Measurements from ENCODE around the gene ABCB4.
A peak's percentile ranks its signal among the peaks of the same experiment; 100 is the strongest.
"Not testable (repeated sequence)": the region's sequence is repeated elsewhere in the genome, so short reads cannot be mapped to it uniquely, and the experiment has no call there.

ABCB4 gene

GRCh38 chr7:87476179-87476557 lies 688 bp upstream of the ABCB4 start:
- Histone ChIP-seq H3K36me3 (ENCODE audit: insufficient read depth, low read length) (no peaks in the 10 kb centered on the region), H2AFZ (ENCODE audit: low read length, unreplicated experiment) (no peak overlapping the region), H3K27me3 (ENCODE audit: insufficient read depth, low read length) (peaks cover 73% of the 10 kb centered on the region), H3K27ac (ENCODE audit: low read depth, low read length) (no peak overlapping the region), H3K79me2 (ENCODE audit: control insufficient read depth, insufficient read depth, low read length, unreplicated experiment) (no peaks in the 10 kb centered on the region), H3K4me3 (ENCODE audit: low read depth, low read length) (peak overlapping the region; percentile 71; the same call in 1 of the 2 replicates), H3K4me1 (ENCODE audit: control insufficient read depth, insufficient read depth, low read length, unreplicated experiment) (peaks cover 8% of the 10 kb centered on the region)

- Histone ChIP-seq H3K27me3 (ENCODE audit: insufficient read depth, low read length) (peaks cover 68% of the 10 kb centered on the region), H3K36me3 (ENCODE audit: insufficient read depth, low read length) (no peaks in the 10 kb centered on the region), H3K4me1 (ENCODE audit: control insufficient read depth, insufficient read depth, low read length, unreplicated experiment) (peaks cover 8% of the 10 kb centered on the region), H3K4me3 (ENCODE audit: low read depth, low read length) (peak overlapping the region; percentile 71), H3K27ac (ENCODE audit: low read depth, low read length) (no peak overlapping the region), H2AFZ (ENCODE audit: low read length, unreplicated experiment) (peak overlapping the region; percentile 78), H3K79me2 (ENCODE audit: control insufficient read depth, insufficient read depth, low read length, unreplicated experiment) (no peaks in the 10 kb centered on the region)
These were observed 734 bp downstream of the ABCB4 start for GRCh38 chr7:87474533-87475358.

- H3K4me1 ChIP-seq (ENCODE audit: control insufficient read depth, insufficient read depth, low read length, unreplicated experiment) = peaks cover 8% of the 10 kb centered on the region
- no peaks in the 10 kb centered on the region for H3K36me3 ChIP-seq (ENCODE audit: insufficient read depth, low read length)
- H3K79me2 ChIP-seq (ENCODE audit: control insufficient read depth, insufficient read depth, low read length, unreplicated experiment) = no peaks in the 10 kb centered on the region
- H3K4me3 ChIP-seq (ENCODE audit: low read depth, low read length) = 0 out of 2 replicates have a peak overlapping the region, but pooled peaks have one; percentile 71
- H3K27ac ChIP-seq (ENCODE audit: low read depth, low read length) = no peak overlapping the region
- peaks cover 68% of the 10 kb centered on the region for H3K27me3 ChIP-seq (ENCODE audit: insufficient read depth, low read length)
- H2AFZ ChIP-seq (ENCODE audit: low read length, unreplicated experiment) = no peak overlapping the region
These were observed 1.5 kb downstream of the ABCB4 start for GRCh38 chr7:87473986-87474385.

- no peak overlapping the region for H2AFZ ChIP-seq (ENCODE audit: low read length, unreplicated experiment)
- peaks cover 62% of the 10 kb centered on the region for H3K27me3 ChIP-seq (ENCODE audit: insufficient read depth, low read length)
- no peaks in the 10 kb centered on the region for H3K36me3 ChIP-seq (ENCODE audit: insufficient read depth, low read length)
- H3K4me1 ChIP-seq (ENCODE audit: control insufficient read depth, insufficient read depth, low read length, unreplicated experiment) = peaks cover 8% of the 10 kb centered on the region
- H3K4me3 ChIP-seq (ENCODE audit: low read depth, low read length) = no peak overlapping the region
- H3K27ac ChIP-seq (ENCODE audit: low read depth, low read length) = no peak overlapping the region
- no peaks in the 10 kb centered on the region for H3K79me2 ChIP-seq (ENCODE audit: control insufficient read depth, insufficient read depth, low read length, unreplicated experiment)
These were observed 2.3 kb downstream of the ABCB4 start for GRCh38 chr7:87473192-87473591.

GRCh38 chr7:87471473-87471872 lies 4.0 kb downstream of the ABCB4 start:
- no peak overlapping the region for H3K4me3 ChIP-seq (ENCODE audit: low read depth, low read length)
- H3K4me1 ChIP-seq (ENCODE audit: control insufficient read depth, insufficient read depth, low read length, unreplicated experiment) = peaks cover 8% of the 10 kb centered on the region
- H2AFZ ChIP-seq (ENCODE audit: low read length, unreplicated experiment) = no peak overlapping the region
- H3K36me3 ChIP-seq (ENCODE audit: insufficient read depth, low read length) = no peaks in the 10 kb centered on the region
- H3K27me3 ChIP-seq (ENCODE audit: insufficient read depth, low read length) = peaks cover 46% of the 10 kb centered on the region
- no peak overlapping the region for H3K27ac ChIP-seq (ENCODE audit: low read depth, low read length)
- H3K79me2 ChIP-seq (ENCODE audit: control insufficient read depth, insufficient read depth, low read length, unreplicated experiment) = no peaks in the 10 kb centered on the region

- H2AFZ ChIP-seq (ENCODE audit: low read length, unreplicated experiment); H3K36me3 ChIP-seq (ENCODE audit: insufficient read depth, low read length): not testable (repeated sequence)
- H3K27me3 ChIP-seq (ENCODE audit: insufficient read depth, low read length) = peaks cover 27% of the 10 kb centered on the region
These were observed 6.3 kb downstream of the ABCB4 start for GRCh38 chr7:87469204-87469603.

GRCh38 chr7:87465534-87465880 lies 10.0 kb downstream of the ABCB4 start:
- H2AFZ ChIP-seq (ENCODE audit: low read length, unreplicated experiment); H3K36me3 ChIP-seq (ENCODE audit: insufficient read depth, low read length): not testable (repeated sequence)

More at GRCh38 chr7:87469204-87469603, 6.3 kb downstream of the ABCB4 start:
- H3K79me2 ChIP-seq (ENCODE audit: control insufficient read depth, insufficient read depth, low read length, unreplicated experiment); H3K4me3 ChIP-seq (ENCODE audit: low read depth, low read length); H3K27ac ChIP-seq (ENCODE audit: low read depth, low read length); H3K4me1 ChIP-seq (ENCODE audit: control insufficient read depth, insufficient read depth, low read length, unreplicated experiment): not testable (repeated sequence)

GRCh38 chr7:87464830-87465533 lies 10.5 kb downstream of the ABCB4 start:
- H3K79me2 ChIP-seq (ENCODE audit: control insufficient read depth, insufficient read depth, low read length, unreplicated experiment); H3K27ac ChIP-seq (ENCODE audit: low read depth, low read length); H3K36me3 ChIP-seq (ENCODE audit: insufficient read depth, low read length); H2AFZ ChIP-seq (ENCODE audit: low read length, unreplicated experiment); H3K4me3 ChIP-seq (ENCODE audit: low read depth, low read length); H3K4me1 ChIP-seq (ENCODE audit: control insufficient read depth, insufficient read depth, low read length, unreplicated experiment): not testable (repeated sequence)
- peaks cover 21% of the 10 kb centered on the region for H3K27me3 ChIP-seq (ENCODE audit: insufficient read depth, low read length)

More at GRCh38 chr7:87465534-87465880, 10.0 kb downstream of the ABCB4 start:
- H3K4me3 ChIP-seq (ENCODE audit: low read depth, low read length); H3K4me1 ChIP-seq (ENCODE audit: control insufficient read depth, insufficient read depth, low read length, unreplicated experiment); H3K27ac ChIP-seq (ENCODE audit: low read depth, low read length); H3K79me2 ChIP-seq (ENCODE audit: control insufficient read depth, insufficient read depth, low read length, unreplicated experiment): not testable (repeated sequence)
- H3K27me3 ChIP-seq (ENCODE audit: insufficient read depth, low read length) = peaks cover 21% of the 10 kb centered on the region

GRCh38 chr7:87463982-87464381 lies 11.5 kb downstream of the ABCB4 start:
- H3K4me3 ChIP-seq (ENCODE audit: low read depth, low read length) = no peak overlapping the region
- H3K79me2 ChIP-seq (ENCODE audit: control insufficient read depth, insufficient read depth, low read length, unreplicated experiment) = no peaks in the 10 kb centered on the region
- no peak overlapping the region for H2AFZ ChIP-seq (ENCODE audit: low read length, unreplicated experiment)
- no peaks in the 10 kb centered on the region for H3K36me3 ChIP-seq (ENCODE audit: insufficient read depth, low read length)
- peaks cover 23% of the 10 kb centered on the region for H3K27me3 ChIP-seq (ENCODE audit: insufficient read depth, low read length)
- H3K27ac ChIP-seq (ENCODE audit: low read depth, low read length) = no peak overlapping the region
- no peaks in the 10 kb centered on the region for H3K4me1 ChIP-seq (ENCODE audit: control insufficient read depth, insufficient read depth, low read length, unreplicated experiment)

- peaks cover 49% of the 10 kb centered on the region for H3K27me3 ChIP-seq (ENCODE audit: insufficient read depth, low read length)
- not testable (repeated sequence) for H3K36me3 ChIP-seq (ENCODE audit: insufficient read depth, low read length); H3K27ac ChIP-seq (ENCODE audit: low read depth, low read length); H3K4me1 ChIP-seq (ENCODE audit: control insufficient read depth, insufficient read depth, low read length, unreplicated experiment); H3K79me2 ChIP-seq (ENCODE audit: control insufficient read depth, insufficient read depth, low read length, unreplicated experiment); H2AFZ ChIP-seq (ENCODE audit: low read length, unreplicated experiment); H3K4me3 ChIP-seq (ENCODE audit: low read depth, low read length)
These were observed 15.0 kb downstream of the ABCB4 start for GRCh38 chr7:87460444-87460843.

- Histone ChIP-seq H3K27ac (ENCODE audit: low read depth, low read length) (no peak overlapping the region), H3K36me3 (ENCODE audit: insufficient read depth, low read length) (no peaks in the 10 kb centered on the region), H3K4me1 (ENCODE audit: control insufficient read depth, insufficient read depth, low read length, unreplicated experiment) (no peaks in the 10 kb centered on the region), H3K79me2 (ENCODE audit: control insufficient read depth, insufficient read depth, low read length, unreplicated experiment) (no peaks in the 10 kb centered on the region), H3K4me3 (ENCODE audit: low read depth, low read length) (no peak overlapping the region), H3K27me3 (ENCODE audit: insufficient read depth, low read length) (peaks cover 50% of the 10 kb centered on the region), H2AFZ (ENCODE audit: low read length, unreplicated experiment) (no peak overlapping the region)
These were observed 15.5 kb downstream of the ABCB4 start for GRCh38 chr7:87459941-87460340.
